Heart left ventricle (tissue), 16 donors: ENCODE measurements around the gene RGS6. TPM values are rescaled to one million over a fixed set of nuclear protein-coding genes. Genes with fewer than 3 reads are reported as not detected.

Source experiments
- ATAC-seq, 4 donors: fragments of 200-7000 bp; cut with Tn5 transposase; one replicate each; pipeline ENCODE4 v1.9.1; 2020 to 2022; ENCODE audit warnings: moderate library complexity in 4 of 4, mild to moderate bottlenecking in 3 of 4, moderate number of reproducible peaks in 1 of 4
- DNase-seq, 5 donors: peaks; one replicate each; pipeline ENCODE4 v3.0.0-alpha.2; 2020
- H3K27ac ChIP-seq, 12 donors: fragments of 200-600 bp; sonication (generic) in 4 of 12; one replicate each; pipeline versions ENCODE4 v1.5.0 to v1.8.0; 2016 to 2022; ENCODE audit warnings: mild to moderate bottlenecking in 2 of 12
- H3K27me3 ChIP-seq, 9 donors: fragments of 200-600 bp; sonication (generic) in 2 of 9; one replicate each; pipeline versions ENCODE4 v1.5.1 to v1.8.0; 2016 to 2022; ENCODE audit warnings: mild to moderate bottlenecking in 3 of 9
- H3K36me3 ChIP-seq, 9 donors: fragments of 200-600 bp; sonication (generic) in 2 of 9; one replicate each; pipeline versions ENCODE4 v1.5.0 to v1.8.0; 2018 to 2022; ENCODE audit warnings: mild to moderate bottlenecking in 2 of 9
- H3K4me1 ChIP-seq, 12 donors: fragments of 200-600 bp; sonication (generic) in 4 of 12; one replicate each; pipeline versions ENCODE4 v1.5.0 to v1.8.0; 2016 to 2022; ENCODE audit warnings: mild to moderate bottlenecking in 3 of 12
- H3K4me3 ChIP-seq, 12 donors: fragments of 200-600 bp; sonication (generic) in 4 of 12; one replicate each; pipeline versions ENCODE4 v1.5.0 to v1.8.0; 2017 to 2022; ENCODE audit warnings: mild to moderate bottlenecking in 9 of 12, moderate library complexity in 4 of 12
- H3K9me3 ChIP-seq, 12 donors: fragments of 200-600 bp; sonication (generic) in 4 of 12; one replicate each; pipeline versions ENCODE4 v1.5.0 to v1.8.0; 2016 to 2022; ENCODE audit warnings: mild to moderate bottlenecking in 1 of 12
- POLR2A ChIP-seq, 2 donors: fragments of 450-650 bp; IDR thresholded peaks; one replicate each; pipeline ENCODE4 v1.6.1; 2017; ENCODE audit warnings: antibody characterized with exemption in 2 of 2, mild to moderate bottlenecking in 2 of 2, moderate library complexity in 2 of 2
- WGBS, 4 donors: extraction: QIAGEN DNeasy Blood & Tissue Kit in 2 of 4; methylation state at CpG; one replicate each; pipeline versions ENCODE4 v1.1.5 to v1.1.7; 2013 to 2018; 5-methylcytosine and 5-hydroxymethylcytosine counted together
- intact Hi-C, 10 donors: fragments of 100-400 bp; cut with DNase I; formaldehyde crosslinking; loops; one replicate each; pipeline versions ENCODE4 v1.11.1 to v1.14.2; 2022
- polyA plus RNA-seq, 2 donors: library from polyadenylated mRNA; stranded (reverse); fragments of 200-250 nt; gene quantifications; one replicate each; pipeline ENCODE4 v1.2.3, GENCODE V29; 2013
- total RNA-seq, 9 donors: library from RNA; depleted of rRNA in 2 of 9; stranded (reverse); fragments of >200 nt in 2 of 9; fragmentation: NEBNext Ultra II Directional in 3 of 9; extraction: Animal tissue kit (Norgen Biotek cat#: 25700) in 3 of 9; gene quantifications; one replicate each; pipeline versions ENCODE4 v1.1.0 to v1.2.4, GENCODE V29; 2016 to 2023
- TF ChIP-seq, protein P1 (sequence below), 12 donors: fragments of 200-600 bp; sonication (generic) in 4 of 12; IDR thresholded peaks; one replicate each; pipeline versions ENCODE4 v1.5.0 to v1.8.0; 2018 to 2022; ENCODE audit warnings: antibody characterized with exemption in 12 of 12, mild to moderate bottlenecking in 5 of 12
- donor health status: ischemic (EF 13 %, LVEDD 7.1; RV severe dilation, severe dysfunction).
- donor health status: healthy with polysubstance abuse.
- donor health status: DM: no; HTN: yes; CAD: no.
- donor health status: DM: no; HTN: no; CAD: no.
- donor health status: ischemic (EF 25% LVEDD 6.9; RV normal size, moderate dysfunction).
- donor health status: ischemic (EF 25% LVEDD 5.7; RV mildly dilated, moderate dysfunction).
- donor health status: healthy.
- donor health status: DM: yes; HTN: yes; CAD: no.
- donor health status: ischemic (EF 35%, LVEDD 5.7; RV mildly dilated, moderate dysfunction).
- donor health status: nonischemic (EF 11% LVEDD 7.7; RV severe dilation, severe dysfunction).
- donor health status: DM: yes; HTN: yes; CAD: no.
- donor health status: PGD.
- donor health status: ischemic (EF 29% LVEDD 5.4; RV normal size, mild dysfunction).
- donor health status: nonischemic (EF 23%, LVEDD 6.1; RV moderate dilation, normal function).

Gene RGS6
- total and polyA plus RNA-seq, 11 donors = 1.3 to 25.4 (median 15.1) TPM

DNA sequence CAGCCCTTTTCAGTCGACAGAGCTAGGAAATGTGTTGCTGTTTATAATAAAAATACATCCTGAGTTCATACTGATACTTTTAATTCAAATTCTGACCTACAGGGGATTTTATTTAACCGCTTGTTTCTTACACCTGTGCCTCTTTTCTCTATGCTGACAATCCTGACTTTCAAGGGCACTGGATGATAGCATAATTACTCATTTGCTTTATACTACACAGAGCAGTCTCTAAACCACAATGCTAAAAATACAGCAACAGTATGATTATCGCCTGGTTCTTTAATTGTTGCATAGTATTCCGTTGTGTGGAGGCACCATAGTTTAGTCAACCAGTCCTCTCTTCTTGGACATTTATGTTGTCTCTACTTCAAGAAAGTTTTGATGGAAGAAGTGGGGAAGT is 588.8 kb downstream of the RGS6 start:
- WGBS, 4 donors = 90 to 93% (median 91%) methylated on average over 4 of the region's 4 CpGs
- intact Hi-C loops = no loop called here

DNA sequence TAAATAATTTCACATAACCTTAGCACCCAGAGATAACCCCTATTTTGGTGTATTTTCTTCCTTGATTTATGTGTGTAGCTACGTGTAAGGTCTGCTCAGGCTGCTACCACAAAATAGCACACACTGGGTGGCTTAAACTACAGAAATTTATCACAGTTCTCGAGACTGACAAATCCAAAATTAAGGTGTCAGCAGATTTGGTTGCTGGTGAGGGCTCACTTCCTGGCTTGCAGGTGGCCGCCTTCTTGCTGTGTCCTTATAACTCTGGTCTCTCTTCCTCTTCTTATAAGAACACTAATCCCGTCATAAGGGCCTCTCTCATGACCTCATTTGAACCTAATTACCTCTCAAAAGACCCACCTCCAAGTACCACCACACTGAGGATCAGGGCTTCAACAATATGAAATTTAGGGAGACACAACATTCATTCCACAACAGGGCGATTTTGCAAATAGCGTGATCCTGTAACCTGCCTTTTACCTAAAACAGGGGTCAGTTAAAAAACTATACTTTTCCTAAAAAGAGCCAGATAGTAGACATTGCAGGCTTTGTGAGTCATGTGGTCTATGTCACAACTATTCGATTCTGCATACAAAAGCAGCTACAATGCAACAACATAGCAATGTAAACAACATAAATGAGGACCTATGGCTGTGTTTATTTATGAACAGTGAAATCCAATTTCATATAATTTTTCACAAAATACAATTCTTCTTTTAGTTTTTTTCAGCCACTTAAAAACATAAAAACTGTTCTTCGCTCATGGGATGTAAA is 589.9 kb downstream of the RGS6 start:
- intact Hi-C loops = no loop called here
- peaks cover 0 to 59% (median 0%) of the 10 kb centered on the region in 12 donors for H3K4me1 ChIP-seq
- no peaks in the 10 kb centered on the region for H3K27me3 ChIP-seq
- H3K4me3 ChIP-seq = no peak overlapping the region
- no peak for ATAC-seq
- H3K27ac ChIP-seq = no peak overlapping the region
- peaks cover 0 to 5% (median 0%) of the 10 kb centered on the region in 9 donors for H3K36me3 ChIP-seq
- peaks cover 0 to 11% (median 0%) of the 10 kb centered on the region in 12 donors for H3K9me3 ChIP-seq
- 92 to 97% (median 95%) methylated on average over 8 of the region's 8 CpGs for WGBS, 4 donors
- no peak for TF ChIP-seq POLR2A (IDR thresholded peaks at IDR 0.05)
- TF ChIP-seq, protein P1, sequence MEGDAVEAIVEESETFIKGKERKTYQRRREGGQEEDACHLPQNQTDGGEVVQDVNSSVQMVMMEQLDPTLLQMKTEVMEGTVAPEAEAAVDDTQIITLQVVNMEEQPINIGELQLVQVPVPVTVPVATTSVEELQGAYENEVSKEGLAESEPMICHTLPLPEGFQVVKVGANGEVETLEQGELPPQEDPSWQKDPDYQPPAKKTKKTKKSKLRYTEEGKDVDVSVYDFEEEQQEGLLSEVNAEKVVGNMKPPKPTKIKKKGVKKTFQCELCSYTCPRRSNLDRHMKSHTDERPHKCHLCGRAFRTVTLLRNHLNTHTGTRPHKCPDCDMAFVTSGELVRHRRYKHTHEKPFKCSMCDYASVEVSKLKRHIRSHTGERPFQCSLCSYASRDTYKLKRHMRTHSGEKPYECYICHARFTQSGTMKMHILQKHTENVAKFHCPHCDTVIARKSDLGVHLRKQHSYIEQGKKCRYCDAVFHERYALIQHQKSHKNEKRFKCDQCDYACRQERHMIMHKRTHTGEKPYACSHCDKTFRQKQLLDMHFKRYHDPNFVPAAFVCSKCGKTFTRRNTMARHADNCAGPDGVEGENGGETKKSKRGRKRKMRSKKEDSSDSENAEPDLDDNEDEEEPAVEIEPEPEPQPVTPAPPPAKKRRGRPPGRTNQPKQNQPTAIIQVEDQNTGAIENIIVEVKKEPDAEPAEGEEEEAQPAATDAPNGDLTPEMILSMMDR (IDR thresholded peaks at IDR 0.05) = no peak
- no peak for DNase-seq

More for the DNA sequence above, 588.8 kb downstream of the RGS6 start:
- no peak for DNase-seq
- Histone ChIP-seq H3K4me1 (peaks cover 0 to 52% (median 0%) of the 10 kb centered on the region in 12 donors), H3K4me3 (no peak overlapping the region), H3K9me3 (peaks cover 0 to 11% (median 0%) of the 10 kb centered on the region in 12 donors), H3K27ac (no peak overlapping the region), H3K27me3 (no peaks in the 10 kb centered on the region), H3K36me3 (no peaks in the 10 kb centered on the region)
- no peak for ATAC-seq
- TF ChIP-seq, protein P1 (IDR thresholded peaks at IDR 0.05) = no peak
- TF ChIP-seq POLR2A (IDR thresholded peaks at IDR 0.05) = no peak

DNA sequence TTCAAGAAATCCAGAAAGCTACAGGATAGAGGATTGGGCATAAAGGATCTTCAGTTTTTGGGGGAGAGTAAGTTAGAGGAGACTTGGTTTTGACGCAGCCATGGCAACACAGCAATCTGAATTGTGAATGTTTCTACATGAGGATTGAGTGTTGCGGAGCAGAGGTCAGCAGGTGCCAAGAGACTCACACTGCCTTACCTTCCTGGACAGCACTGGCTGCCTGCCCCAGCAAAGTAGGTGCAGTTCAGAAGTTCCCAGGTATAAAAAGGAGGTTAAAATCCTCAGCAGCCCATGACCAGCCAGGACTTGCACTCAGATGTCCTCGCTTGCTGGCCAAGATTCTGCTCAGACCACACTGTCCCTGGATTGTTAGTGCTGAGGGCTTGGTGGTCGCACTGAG is 590.6 kb downstream of the RGS6 start:
- WGBS, 4 donors = 93 to 97% (median 95%) methylated on average over 4 of the region's 4 CpGs
- Histone ChIP-seq H3K9me3 (peaks cover 0 to 11% (median 0%) of the 10 kb centered on the region in 12 donors), H3K4me1 (peaks cover 0 to 52% (median 0%) of the 10 kb centered on the region in 12 donors), H3K27me3 (no peaks in the 10 kb centered on the region), H3K36me3 (peaks cover 0 to 11% (median 0%) of the 10 kb centered on the region in 9 donors), H3K4me3 (no peak overlapping the region), H3K27ac (no peak overlapping the region)
- TF ChIP-seq POLR2A (IDR thresholded peaks at IDR 0.05) = no peak
- TF ChIP-seq, protein P1 (IDR thresholded peaks at IDR 0.05) = no peak
- DNase-seq = no peak
- no peak for ATAC-seq
- intact Hi-C loops = no loop called here

DNA sequence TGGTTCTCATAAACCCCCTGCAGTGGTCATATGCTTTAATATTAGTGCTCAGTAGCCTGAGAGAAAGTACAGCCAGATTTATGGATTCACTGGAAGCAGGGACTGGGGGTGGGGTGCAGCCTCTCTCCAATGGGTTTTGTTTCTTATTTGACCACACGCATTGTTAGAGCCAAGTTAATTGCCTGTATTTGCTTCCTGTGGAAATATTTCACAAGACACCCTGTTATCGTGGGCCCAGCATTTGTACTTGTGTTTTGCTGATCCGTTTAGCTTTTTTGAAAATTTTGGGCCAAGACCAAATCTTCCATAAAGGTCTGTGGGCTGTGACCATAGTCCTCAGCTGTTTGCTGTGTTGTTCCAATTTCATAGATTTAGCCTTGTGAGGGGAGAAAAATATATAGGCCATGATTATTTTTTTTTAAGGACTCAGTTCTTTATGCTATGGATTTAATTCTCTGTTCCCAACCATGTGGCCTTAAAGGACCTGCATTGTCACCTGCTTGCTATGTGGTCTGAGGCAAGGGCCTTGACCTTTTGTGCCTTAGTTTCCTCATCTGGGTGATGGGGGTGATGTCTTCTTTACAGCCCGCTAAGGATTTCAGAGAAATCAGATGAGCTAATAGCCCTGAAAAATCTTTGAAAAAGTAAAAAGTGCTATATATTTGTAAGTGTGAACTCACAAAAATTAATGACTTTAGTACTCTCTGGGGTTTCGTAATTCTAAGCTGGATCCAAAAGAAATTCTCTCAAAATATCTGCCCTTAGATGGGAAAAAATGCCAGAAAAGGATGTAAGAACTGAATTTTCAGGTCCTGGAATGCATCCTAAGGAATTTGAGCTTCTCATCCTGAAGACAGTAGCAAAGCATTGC is 591.4 kb downstream of the RGS6 start:
- TF ChIP-seq POLR2A (IDR thresholded peaks at IDR 0.05) = no peak
- TF ChIP-seq, protein P1 (IDR thresholded peaks at IDR 0.05) = no peak
- Histone ChIP-seq H3K27ac (no peak overlapping the region), H3K36me3 (peaks cover 0 to 11% (median 0%) of the 10 kb centered on the region in 9 donors), H3K4me1 (peaks cover 0 to 49% (median 0%) of the 10 kb centered on the region in 12 donors), H3K4me3 (no peak overlapping the region), H3K27me3 (no peaks in the 10 kb centered on the region), H3K9me3 (peaks cover 0 to 11% (median 0%) of the 10 kb centered on the region in 12 donors)
- intact Hi-C loops = no loop called here
- DNase-seq (no peak), ATAC-seq (no peak)
- 63 to 73% (median 69%) methylated on average over 5 of the region's 5 CpGs for whole genome bisulfite sequencing, 4 donors
